GM12874 (cell line): ENCODE results near the gene HK1.

Experiments
- CTCF ChIP-seq: IDR thresholded peaks from 2 replicates; pipeline ENCODE4 v1.5.1; 2011; ENCODE audit warnings: low read depth, mild to moderate bottlenecking, control low read depth, low read length, moderate library complexity; ENCODE audit not compliant: insufficient read depth

HK1 gene

DNA sequence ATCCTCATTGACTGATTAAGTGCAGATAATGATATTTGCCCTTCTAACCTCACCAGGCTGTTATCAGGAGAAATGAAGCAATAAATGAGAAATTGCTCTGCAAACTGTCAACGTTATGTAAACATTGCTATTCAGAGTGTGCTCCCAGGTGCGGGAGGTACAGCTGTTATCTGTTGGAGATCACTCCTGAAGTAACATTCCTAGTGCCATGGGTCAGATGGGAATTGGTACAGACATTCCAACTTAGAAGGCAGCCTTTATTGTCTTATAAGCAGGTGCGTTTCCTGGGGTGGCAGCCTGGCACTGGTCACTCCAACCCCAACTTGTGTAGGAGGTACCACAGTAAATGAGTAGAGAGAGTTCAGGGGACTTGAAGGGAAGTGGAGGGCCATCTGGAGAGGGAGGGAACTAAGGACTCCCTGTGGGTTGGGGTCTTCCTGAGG is 36.8 kb downstream of the HK1 start:
- TF ChIP-seq CTCF = no peak

- no peak for TF ChIP-seq CTCF
These were observed 37.5 kb downstream of the HK1 start for GRCh38 chr10:69315610-69316312.

DNA sequence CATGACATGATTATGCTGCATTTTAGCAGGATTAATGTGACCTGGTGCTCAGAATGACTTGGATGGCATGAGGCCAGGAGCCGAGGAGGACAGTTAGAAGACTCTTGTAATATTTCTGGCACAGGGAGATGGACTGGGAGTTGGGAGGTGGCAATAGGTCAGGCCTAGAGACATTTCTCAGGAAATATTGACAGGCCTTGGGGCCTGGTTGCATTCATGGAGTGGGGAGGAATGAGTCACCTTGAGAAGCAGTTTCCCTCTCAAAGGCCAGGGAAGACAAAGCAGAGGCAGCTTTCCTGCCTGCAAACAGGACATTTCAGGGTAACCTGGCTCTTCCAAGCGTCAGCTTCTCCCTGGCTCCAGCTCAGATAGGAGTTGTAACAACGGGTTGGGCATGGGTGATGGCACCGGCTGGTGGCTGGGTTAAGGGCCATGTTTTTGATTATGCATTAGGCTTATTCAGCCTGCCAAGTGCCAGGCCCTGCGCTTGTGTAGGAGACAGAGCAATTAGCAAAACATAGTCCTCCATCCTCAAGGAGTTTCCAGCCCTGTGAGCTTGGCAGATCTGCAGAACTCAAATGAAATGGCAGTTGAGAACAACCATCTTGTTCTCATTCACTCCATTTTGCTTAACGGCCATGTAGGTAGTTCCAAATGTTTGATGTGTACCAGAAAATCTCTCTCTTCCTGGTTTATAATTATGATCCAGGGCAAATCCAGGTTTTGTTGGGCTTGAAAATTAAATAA is 38.2 kb downstream of the HK1 start:
- TF ChIP-seq CTCF = no peak

DNA sequence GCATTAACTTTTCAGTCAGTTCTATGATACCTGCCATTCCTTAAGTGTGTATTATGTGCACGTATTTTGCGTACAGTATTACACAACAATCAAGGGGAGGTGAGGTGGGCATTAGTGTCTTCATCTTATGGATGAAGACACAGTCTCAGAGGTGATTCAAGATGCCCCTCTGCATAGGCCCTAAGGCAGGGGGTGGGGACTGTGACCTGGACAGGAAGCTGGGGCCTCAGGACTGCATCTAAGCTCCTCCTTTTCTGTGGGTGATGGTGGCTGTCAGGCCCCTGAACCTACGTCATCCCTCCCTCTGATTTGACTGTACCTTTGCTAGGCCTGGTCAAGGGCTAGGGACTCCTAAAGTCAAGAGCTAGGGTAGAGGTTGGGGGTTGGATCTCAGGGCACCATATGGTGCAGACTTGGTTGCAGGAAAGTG is 38.9 kb downstream of the HK1 start:
- TF ChIP-seq CTCF = no peak

GRCh38 chr10:69317626-69318105 is 39.4 kb downstream of the HK1 start:
- TF ChIP-seq CTCF = no peak

DNA sequence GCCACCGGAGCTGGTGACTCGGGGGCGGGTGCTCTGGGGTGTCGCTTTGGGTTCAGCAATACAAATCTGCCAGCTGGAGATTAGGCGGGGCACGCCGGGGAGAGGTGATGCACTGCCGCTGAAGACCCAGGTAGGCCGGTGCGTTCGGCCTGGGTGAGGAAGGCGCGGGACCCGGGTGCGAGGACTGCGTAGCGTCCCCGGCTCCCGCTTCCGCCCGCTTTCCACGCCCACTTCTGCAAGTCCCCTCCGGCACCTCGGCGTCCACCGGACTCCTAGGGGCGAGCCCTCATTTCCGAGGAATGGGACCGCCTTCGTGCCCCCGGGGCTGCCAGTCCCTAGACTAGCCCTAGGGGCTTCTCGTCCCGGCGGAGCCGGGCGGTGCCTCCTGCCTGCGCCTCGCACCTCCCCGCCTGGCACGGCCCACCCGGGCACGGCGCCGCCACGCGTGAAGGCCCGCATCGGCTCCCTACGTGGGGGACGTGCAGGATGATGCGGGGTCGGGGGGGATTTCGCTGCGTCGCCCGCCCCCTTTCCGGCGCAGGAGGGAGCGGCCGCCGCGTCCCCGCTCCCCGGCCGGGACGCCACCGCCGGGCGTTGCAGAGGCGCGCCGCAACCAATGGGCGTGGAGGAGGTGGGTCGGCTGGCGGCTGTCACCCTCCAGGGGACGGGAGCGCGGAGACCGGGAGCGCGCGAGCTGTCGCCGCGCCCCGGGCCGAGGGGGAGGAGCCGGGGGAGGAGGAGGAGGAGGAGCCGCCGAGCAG is 40.0 kb downstream of the HK1 start:
- no peak for TF ChIP-seq CTCF
